ENCODE data around the gene PPM1H.

DNA sequence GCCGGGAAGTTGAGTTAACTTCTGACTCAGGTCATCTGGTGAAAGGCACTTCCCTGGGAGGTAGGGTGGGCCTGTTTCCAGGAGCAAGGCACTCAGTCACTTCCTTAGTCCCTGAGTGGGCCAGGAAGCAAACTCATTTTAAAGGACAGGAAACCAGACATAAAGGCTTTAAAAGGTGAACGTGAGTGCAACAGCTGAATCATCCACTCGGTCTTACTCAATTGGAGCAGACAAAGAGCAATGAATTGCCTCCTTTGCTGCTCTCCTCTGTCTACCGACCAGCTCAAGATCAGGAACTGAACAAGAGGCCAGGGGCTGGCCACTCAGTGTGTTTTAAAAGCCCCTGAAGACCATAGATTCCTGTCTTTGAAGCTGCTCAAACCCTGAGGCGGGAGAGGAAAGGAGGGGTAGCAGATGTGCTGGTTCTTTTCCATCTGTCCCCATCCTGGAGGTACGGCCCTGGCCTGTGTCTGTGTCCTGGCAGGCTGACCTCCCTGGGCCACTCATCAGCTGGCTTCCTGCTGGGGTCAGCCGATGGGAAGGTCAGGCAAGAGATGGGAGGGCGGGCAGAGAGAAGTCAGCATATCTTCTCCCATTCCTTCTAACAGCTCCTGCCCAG is 148.9 kb downstream of the PPM1H start:
- TF ChIP-seq, protein P1, sequence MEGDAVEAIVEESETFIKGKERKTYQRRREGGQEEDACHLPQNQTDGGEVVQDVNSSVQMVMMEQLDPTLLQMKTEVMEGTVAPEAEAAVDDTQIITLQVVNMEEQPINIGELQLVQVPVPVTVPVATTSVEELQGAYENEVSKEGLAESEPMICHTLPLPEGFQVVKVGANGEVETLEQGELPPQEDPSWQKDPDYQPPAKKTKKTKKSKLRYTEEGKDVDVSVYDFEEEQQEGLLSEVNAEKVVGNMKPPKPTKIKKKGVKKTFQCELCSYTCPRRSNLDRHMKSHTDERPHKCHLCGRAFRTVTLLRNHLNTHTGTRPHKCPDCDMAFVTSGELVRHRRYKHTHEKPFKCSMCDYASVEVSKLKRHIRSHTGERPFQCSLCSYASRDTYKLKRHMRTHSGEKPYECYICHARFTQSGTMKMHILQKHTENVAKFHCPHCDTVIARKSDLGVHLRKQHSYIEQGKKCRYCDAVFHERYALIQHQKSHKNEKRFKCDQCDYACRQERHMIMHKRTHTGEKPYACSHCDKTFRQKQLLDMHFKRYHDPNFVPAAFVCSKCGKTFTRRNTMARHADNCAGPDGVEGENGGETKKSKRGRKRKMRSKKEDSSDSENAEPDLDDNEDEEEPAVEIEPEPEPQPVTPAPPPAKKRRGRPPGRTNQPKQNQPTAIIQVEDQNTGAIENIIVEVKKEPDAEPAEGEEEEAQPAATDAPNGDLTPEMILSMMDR (IDR thresholded peaks at IDR 0.05; ENCODE audit: low read depth, low read length): no peak
- TF ChIP-seq POLR2A (IDR thresholded peaks at IDR 0.05; ENCODE audit: extremely low read depth, insufficient read length): no peak
